HG03108 (cell line): ENCODE data around the gene TTLL9.

ENCODE experiments used
- ATAC-seq: cut with Tn5 transposase; IDR thresholded peaks from one replicate; pipeline ENCODE4 v1.9.1; 2021; ENCODE audit warnings: moderate library complexity; ENCODE audit not compliant: unreplicated experiment

Gene TTLL9

GRCh38 chr20:31974951-31975487 is 104.6 kb downstream of the TTLL9 start:
- ATAC-seq = no peak

GRCh38 chr20:31975874-31976273 is 105.4 kb downstream of the TTLL9 start:
- ATAC-seq = no peak

- ATAC-seq = no peak
These were observed 106.6 kb downstream of the TTLL9 start for GRCh38 chr20:31977080-31977479.

GRCh38 chr20:31979713-31980426 is 109.4 kb downstream of the TTLL9 start:
- ATAC-seq = no peak

GRCh38 chr20:31981784-31982183 is 111.3 kb downstream of the TTLL9 start:
- no peak for ATAC-seq

GRCh38 chr20:31984981-31985471 is 114.6 kb downstream of the TTLL9 start:
- ATAC-seq = no peak

- ATAC-seq = no peak
These were observed 117.3 kb downstream of the TTLL9 start for GRCh38 chr20:31987744-31988143.

GRCh38 chr20:31988430-31989015 is 118.1 kb downstream of the TTLL9 start:
- no peak for ATAC-seq

- ATAC-seq = no peak
These were observed 118.7 kb downstream of the TTLL9 start for GRCh38 chr20:31989030-31989645.

- no peak for ATAC-seq
These were observed 120.4 kb downstream of the TTLL9 start for GRCh38 chr20:31990641-31991338.

GRCh38 chr20:31991339-31991705 is 120.9 kb downstream of the TTLL9 start:
- ATAC-seq = no peak

- ATAC-seq = no peak
These were observed 121.7 kb downstream of the TTLL9 start for GRCh38 chr20:31992086-31992485.
